ENCODE results near the gene TPM4. TPM values are rescaled to one million over a fixed set of nuclear protein-coding genes. Genes with fewer than 3 reads are reported as not detected.
A peak's percentile ranks its signal among the peaks of the same experiment; 100 is the strongest.

Gene TPM4
- total and polyA plus RNA-seq, 2 donors (not counting 1 experiment from before 2014, with no cell fraction given): 65.4 to 127 TPM

DNA sequence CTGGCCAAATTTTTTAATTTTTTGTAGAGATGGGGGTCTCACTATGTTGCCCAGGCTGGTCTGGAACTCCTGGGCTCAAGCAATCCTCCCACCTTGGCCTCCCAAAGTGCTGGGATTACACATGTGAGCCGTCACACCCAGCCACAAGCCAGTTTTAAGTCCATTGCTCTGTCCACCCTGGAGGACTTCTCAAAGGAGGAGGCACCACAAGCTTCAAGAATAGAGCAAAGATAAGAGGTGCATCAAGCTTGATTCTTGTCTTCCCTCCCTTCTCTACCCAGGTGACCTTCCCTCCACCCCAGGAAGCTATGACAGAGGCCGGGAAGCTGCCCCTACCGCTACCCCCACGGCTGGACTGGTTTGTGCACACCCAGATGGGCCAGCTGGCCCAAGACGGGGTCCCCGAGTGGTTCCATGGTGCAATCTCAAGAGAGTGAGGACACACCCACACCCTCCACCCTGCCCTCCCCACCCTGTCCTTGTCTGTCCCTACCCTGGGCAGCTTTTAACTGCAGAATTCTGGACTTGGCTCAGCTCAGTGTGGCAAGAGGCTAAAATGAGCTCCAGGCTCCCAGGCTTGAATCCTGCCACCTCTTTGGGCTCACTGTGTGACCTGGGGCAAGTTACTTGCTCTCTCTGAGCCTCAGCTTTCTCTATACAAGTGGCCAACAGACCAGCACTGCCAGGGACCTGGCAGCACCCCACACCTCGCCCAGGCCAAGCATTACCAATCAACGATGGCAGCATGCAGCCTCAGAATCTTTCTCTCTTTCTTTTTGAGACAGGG is 72.3 kb downstream of the TPM4 start:
- intact Hi-C loops (cut with micrococcal nuclease): no loop called here
- Histone ChIP-seq H3K4me1 (ENCODE audit: control insufficient read depth in 2 of 2, insufficient read depth in 2 of 2, low read length in 2 of 2) (peaks cover 56 to 90% of the 10 kb centered on the region in 2 donors), H3K4me2 (replicated peaks; ENCODE audit: low read depth, low read length, poor library complexity, severe bottlenecking) (peak overlapping the region; percentile 68), H3K9me3 (ENCODE audit: control extremely low read depth in 1 of 3, control insufficient read depth in 2 of 3, insufficient read depth in 1 of 3, low read length in 2 of 3) (peaks cover 0 to 7% (median 0%) of the 10 kb centered on the region in 3 donors), H3K36me3 (replicated peaks in 1 of 2; ENCODE audit: control extremely low read depth in 1 of 2, control insufficient read depth in 1 of 2, extremely low read depth in 1 of 2, insufficient read depth in 2 of 2, low read length in 1 of 2) (peaks cover 0 to 58% of the 10 kb centered on the region in 2 experiments), H2AFZ (ENCODE audit: insufficient read depth, low read depth, low read length, poor library complexity, severe bottlenecking) (no peak overlapping the region), H3K27ac (ENCODE audit: low read length in 2 of 2) (peak overlapping the region; percentile 53 to 75), H3K9ac (ENCODE audit: low read length) (peak overlapping the region; percentile 29), H3K4me3 (ENCODE audit: control extremely low read depth in 1 of 5, extremely low read depth in 1 of 5, insufficient read depth in 1 of 5, low read depth in 2 of 5, low read length in 4 of 5) (no peak overlapping the region), H3K27me3 (replicated peaks in 1 of 4; ENCODE audit: control extremely low read depth in 1 of 4, control insufficient read depth in 3 of 4, insufficient read depth in 4 of 4, low read length in 3 of 4) (no peaks in the 10 kb centered on the region), H4K20me1 (ENCODE audit: control insufficient read depth, insufficient read depth, low read length, poor library complexity, severe bottlenecking) (peaks cover 53% of the 10 kb centered on the region), H3K79me2 (ENCODE audit: control insufficient read depth, insufficient read depth, low read length) (peaks cover 85% of the 10 kb centered on the region)
- H3K4me1 Mint-ChIP-seq: peaks cover 62% of the 10 kb centered on the region
- TF ChIP-seq, protein P1, sequence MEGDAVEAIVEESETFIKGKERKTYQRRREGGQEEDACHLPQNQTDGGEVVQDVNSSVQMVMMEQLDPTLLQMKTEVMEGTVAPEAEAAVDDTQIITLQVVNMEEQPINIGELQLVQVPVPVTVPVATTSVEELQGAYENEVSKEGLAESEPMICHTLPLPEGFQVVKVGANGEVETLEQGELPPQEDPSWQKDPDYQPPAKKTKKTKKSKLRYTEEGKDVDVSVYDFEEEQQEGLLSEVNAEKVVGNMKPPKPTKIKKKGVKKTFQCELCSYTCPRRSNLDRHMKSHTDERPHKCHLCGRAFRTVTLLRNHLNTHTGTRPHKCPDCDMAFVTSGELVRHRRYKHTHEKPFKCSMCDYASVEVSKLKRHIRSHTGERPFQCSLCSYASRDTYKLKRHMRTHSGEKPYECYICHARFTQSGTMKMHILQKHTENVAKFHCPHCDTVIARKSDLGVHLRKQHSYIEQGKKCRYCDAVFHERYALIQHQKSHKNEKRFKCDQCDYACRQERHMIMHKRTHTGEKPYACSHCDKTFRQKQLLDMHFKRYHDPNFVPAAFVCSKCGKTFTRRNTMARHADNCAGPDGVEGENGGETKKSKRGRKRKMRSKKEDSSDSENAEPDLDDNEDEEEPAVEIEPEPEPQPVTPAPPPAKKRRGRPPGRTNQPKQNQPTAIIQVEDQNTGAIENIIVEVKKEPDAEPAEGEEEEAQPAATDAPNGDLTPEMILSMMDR (IDR thresholded peaks at IDR 0.05): no peak
- TF ChIP-seq EZH2 (IDR thresholded peaks at IDR 0.05; ENCODE audit: borderline replicate concordance, insufficient read depth, low read depth, low read length, poor library complexity, severe bottlenecking): no peak
- H3K4me3 Mint-ChIP-seq: peak overlapping the region; percentile 73
- POLR2A ChIA-PET: interaction anchor here (1.1 to 1.7 kb wide), 3 partner anchors 7 to 11 kb away, joined by 4 to 12 read pairs (median 7); no protein-coding TSS in a partner anchor
- no peaks in the 10 kb centered on the region for H3K27me3 Mint-ChIP-seq
- WGBS (ENCODE audit: insufficient coverage): 42% methylated on average over 7 of the region's 8 CpGs
- CTCF ChIA-PET: interaction anchor here (1.3 to 2.0 kb wide), 4 partner anchors 8 to 84 kb away, joined by 3 to 12 read pairs (median 7); no protein-coding TSS in a partner anchor
- ATAC-seq (ENCODE audit: low read depth) (no peak), DNase-seq (no peak)
- H3K27ac Mint-ChIP-seq: peak overlapping the region; percentile 84
- no peaks in the 10 kb centered on the region for H3K9me3 Mint-ChIP-seq (ENCODE audit: insufficient read depth)

Other genes starting within 250 kb of the TPM4 start
- not detected in 2 replicates for gene CYP4F2, start 178.4 kb upstream of the TPM4 start, total RNA-seq
- not detected in 2 replicates for gene CYP4F2, start 178.4 kb upstream of the TPM4 start, polyA plus RNA-seq
- not detected in 2 replicates for gene CYP4F11, start 142.0 kb upstream of the TPM4 start, total RNA-seq
- not detected in 2 replicates for gene CYP4F11, start 142.0 kb upstream of the TPM4 start, polyA plus RNA-seq
- gene OR10H4, start 127.5 kb upstream of the TPM4 start, total RNA-seq: not detected in 2 replicates
- not detected in 2 replicates for gene OR10H4, start 127.5 kb upstream of the TPM4 start, polyA plus RNA-seq
- gene RAB8A, start 35.4 kb downstream of the TPM4 start, total RNA-seq: 115 and 117 TPM in 2 replicates
- gene RAB8A, start 35.4 kb downstream of the TPM4 start, polyA plus RNA-seq: 65.5 and 66.9 TPM in 2 replicates
- 254 and 259 TPM in 2 replicates for gene HSH2D, start 67.2 kb downstream of the TPM4 start, total RNA-seq
- 299 and 323 TPM in 2 replicates for gene HSH2D, start 67.2 kb downstream of the TPM4 start, polyA plus RNA-seq
- gene CIB3, start 97.0 kb downstream of the TPM4 start, total RNA-seq: not detected in 2 replicates
- gene CIB3, start 97.0 kb downstream of the TPM4 start, polyA plus RNA-seq: not detected in 2 replicates
- 53.4 TPM in 2 replicates for gene FAM32A, start 108.9 kb downstream of the TPM4 start, total RNA-seq
- gene FAM32A, start 108.9 kb downstream of the TPM4 start, polyA plus RNA-seq: 38.8 and 62.0 TPM in 2 replicates
- 90.4 and 102 TPM in 2 replicates for gene AP1M1, start 121.4 kb downstream of the TPM4 start, total RNA-seq
- gene AP1M1, start 121.4 kb downstream of the TPM4 start, polyA plus RNA-seq: 62.2 and 77.8 TPM in 2 replicates
- gene KLF2, start 248.3 kb downstream of the TPM4 start, total RNA-seq: 241 and 242 TPM in 2 replicates
- gene KLF2, start 248.3 kb downstream of the TPM4 start, polyA plus RNA-seq: 3,249 and 3,965 TPM in 2 replicates